Measurements from ENCODE around the gene CDHR5.
"Not testable (repeated sequence)": the region's sequence is repeated elsewhere in the genome, so short reads cannot be mapped to it uniquely, and the experiment has no call there.

CDHR5 gene

GRCh38 chr11:581752-582151 is 43.0 kb downstream of the CDHR5 start:
- no peak for DNase-seq

GRCh38 chr11:581342-581741 is 43.4 kb downstream of the CDHR5 start:
- no peak for DNase-seq

GRCh38 chr11:579830-580601 is 44.7 kb downstream of the CDHR5 start:
- DNase-seq: no peak

DNA sequence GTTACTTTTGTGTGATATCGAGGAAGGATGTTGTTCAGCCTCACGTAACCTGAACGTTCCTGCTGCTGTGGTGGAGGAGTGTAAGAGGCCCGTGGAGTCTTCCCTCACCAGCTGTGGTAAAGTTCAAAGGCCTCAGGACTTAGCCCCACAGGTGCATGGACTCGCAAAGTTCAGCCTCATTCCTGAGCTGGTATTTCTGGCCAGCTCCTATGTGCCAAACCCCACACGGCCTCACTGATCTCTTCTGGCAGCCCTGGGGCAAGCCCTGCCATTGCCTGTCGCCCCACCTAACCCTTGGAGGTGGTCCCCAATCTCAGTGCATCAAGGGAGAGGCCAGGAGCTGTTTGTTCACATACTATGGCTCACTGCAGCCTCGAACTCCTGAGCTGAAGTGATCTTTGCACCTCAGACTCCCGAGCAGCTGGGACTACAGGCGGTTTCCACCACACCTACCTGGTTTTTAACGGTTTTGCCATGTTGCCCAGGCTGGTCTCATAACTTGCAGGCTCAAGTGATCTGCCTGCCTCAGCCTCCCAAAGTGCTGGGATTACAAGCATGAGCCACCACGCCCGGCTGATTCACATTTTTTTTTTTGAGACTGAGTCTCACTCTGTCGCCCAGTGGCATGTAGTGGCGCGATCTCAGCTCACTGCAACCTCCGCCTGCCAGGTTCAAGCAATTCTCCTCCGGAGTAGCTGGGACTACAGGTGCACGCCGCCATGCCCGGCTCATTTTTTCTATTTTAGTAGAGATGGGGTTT is 46.3 kb downstream of the CDHR5 start:
- no peak for DNase-seq

DNA sequence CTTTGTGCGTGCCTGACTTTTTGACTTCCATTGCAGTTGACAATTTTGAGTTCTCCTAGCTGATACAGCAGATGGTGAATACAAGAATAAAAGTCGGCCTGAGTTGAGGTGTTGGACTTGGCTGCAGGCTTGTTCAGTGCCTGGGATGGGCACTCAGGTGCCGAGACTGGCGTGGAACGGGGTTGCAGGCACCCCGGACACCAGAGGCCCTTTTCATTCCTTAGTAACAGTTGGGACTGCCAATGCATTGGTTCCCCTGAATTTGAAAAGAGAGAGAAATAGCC is 47.2 kb downstream of the CDHR5 start:
- no peak for DNase-seq

- no peak for DNase-seq
Observed at GRCh38 chr11:576811-577610, 47.7 kb downstream of the CDHR5 start.

- peak; percentile 78 for DNase-seq
Observed at GRCh38 chr11:575996-576768, 48.6 kb downstream of the CDHR5 start, which contains the start of gene PHRF1. PHRF1 (plus strand) TSS chr11:576470; CDS start chr11:581513, 5,043 bp downstream.

DNA sequence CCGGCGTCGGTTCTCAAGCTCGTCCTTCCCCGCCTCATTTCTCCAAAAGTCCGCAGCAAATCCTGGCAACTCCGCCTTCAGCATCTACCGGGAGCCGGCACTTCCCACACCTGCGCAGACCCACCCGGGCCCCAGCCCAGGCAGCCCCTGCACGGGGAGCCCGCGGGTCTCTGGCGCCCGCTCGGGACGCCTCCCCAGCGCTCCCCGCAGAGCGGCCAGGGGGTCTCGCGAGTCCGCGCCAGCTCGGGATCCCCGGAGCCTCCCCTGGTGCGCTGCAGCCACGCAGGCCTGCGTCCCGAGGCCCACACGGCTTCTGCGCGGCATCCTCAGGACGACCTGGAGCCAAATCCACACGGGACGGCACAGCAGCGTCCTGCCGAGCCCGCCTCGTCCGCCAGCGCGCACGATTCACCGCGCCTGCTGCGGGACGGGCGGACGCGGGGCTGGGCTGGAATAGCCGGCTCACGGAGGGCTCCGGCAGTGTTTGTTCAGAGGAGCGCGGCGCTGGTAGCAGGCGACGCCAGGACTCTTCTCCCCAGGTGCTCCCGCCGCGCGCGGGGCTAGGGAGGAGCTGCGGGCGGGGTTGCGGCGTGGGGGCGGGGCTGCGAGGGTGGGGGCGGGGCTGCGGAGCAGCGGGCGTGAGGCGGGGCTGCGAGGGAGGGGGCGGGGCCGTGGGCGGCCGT is 49.3 kb downstream of the CDHR5 start:
- no peak for DNase-seq

GRCh38 chr11:574632-575312 is 50.0 kb downstream of the CDHR5 start:
- no peak for DNase-seq

DNA sequence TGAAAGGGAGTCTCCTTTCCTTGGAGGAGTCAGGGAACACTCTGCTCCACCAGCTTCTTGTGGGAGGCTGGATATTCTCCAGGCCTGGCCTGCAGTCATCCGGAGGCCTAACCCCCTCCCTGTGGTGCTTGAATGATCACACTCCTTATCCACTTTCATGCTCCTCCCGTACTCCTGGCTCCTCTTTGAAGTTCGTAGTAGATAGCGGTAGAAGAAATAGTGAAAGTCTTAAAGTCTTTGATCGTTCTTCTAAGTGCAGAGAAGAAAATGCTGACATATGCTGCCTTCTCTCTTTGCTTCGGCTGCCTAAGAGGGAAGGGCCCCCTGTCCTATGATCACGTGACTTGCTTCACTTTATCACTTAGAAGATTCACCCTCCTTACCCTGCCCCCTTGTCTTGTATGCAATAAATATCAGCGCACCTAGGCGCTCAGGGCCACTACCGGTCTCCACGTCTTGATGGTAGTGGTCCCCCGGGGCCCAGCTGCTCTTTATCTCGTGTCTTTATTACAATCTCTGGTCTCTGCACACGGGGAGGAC is 50.7 kb downstream of the CDHR5 start:
- DNase-seq: not testable (repeated sequence)

DNA sequence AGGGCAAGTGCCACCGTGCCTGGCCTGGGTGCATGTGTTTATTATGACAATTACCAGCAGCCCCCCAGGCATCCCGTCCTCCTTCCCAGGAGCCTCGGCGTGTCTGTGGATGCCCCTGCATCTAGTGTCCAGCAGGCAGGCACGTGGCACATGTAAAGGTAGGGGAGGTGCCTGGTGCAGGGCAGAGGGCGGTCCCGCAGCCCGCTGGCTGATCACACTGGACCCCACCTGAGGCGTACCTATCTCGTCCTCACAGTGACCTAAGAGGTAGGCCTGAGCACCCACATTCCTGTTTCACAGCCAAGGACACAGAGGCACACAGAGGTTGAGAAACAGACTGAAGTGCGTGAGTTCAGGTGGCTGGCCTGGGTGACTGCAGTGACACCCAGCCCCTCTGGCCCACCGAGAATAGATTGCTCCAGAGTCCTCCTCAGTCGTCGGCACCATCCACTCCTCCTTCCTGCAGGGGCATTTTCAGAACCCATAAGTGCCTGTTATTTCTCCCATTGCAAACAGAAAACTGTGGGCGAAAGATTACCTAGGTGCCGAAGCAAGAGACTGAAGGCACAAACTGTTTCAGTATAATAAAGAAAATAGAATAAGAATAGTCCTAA is 51.5 kb downstream of the CDHR5 start:
- no peak for DNase-seq

- DNase-seq: no peak
Observed at GRCh38 chr11:571802-572185, 53.0 kb downstream of the CDHR5 start.

DNA sequence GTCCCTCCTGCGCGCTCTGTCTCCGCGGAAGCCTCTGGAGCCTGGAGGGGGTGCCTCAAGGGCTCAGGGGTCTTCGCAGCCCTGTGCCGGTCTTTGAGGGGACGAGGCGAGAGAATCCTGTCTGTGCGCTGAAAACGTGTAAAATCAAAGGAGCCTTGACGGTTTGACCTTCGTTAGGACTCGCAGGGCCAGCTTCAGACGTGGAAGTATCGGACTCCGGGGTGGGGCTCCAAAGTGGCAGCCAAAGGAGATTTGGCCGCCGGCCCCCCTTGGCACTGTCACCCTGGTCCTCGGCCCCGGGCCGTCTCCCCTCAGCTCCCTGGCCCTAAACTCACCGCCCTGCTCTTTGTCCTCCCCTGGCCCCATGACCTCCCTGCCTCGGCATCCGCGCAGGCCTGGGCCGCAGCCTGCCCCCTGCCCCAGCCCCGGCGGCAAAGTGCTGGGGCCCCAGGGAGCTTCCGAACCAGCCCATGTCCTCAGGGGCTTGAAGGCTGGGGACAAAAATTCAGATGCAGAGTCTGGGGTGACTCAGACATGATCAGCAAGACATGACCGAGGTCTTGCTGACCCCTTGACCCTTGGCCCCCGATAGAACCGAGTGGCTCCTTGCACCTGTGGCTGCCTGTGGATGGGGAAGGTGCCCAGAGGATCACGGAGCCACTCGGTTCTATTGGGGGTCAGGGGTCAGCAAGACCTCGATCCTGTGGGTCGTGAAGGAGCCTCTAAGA is 55.4 kb downstream of the CDHR5 start:
- no peak for DNase-seq

DNA sequence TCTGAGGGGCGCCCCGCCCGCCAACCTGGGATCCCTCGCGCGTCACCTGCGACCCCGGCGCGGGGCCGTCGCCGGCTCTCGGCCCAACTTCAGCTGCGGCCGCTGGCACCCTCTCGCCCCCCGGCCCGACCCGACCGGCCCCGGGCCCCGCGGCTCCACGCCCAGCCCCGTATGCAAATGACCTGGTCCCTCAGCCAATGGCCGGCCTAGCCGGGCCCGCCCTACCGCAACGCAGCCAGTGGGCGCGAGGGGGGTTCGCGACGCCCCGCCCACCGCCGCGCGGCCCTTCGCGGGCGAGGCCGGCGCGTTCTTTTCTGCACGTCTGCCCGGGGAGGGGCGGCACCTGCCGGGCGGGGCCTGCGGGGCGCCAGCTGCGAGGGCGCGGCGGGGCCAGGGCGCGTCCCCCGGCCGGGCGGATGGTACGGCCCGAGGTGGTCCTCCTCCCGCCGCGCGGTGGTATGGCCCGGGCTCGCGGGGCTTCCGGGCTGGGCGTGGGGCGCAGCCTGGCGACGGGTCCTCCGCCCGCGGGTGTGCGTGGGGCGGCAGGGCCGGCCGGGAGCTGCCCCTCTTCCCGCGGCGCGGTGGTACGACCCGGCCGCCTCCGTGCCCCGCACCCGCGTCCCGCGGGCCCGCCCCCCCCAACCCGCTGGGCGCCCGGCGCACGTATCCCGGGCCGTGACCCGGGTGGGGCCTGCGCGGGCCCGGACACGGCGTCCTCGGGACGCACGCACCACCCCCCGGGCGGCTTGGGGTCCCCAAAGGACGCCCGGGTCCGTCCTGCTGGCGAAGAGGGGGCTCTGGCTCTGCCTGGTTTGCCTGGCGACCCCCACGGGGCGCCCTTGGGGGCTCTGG is 56.2 kb downstream of the CDHR5 start:
- DNase-seq: peak; percentile 90

DNA sequence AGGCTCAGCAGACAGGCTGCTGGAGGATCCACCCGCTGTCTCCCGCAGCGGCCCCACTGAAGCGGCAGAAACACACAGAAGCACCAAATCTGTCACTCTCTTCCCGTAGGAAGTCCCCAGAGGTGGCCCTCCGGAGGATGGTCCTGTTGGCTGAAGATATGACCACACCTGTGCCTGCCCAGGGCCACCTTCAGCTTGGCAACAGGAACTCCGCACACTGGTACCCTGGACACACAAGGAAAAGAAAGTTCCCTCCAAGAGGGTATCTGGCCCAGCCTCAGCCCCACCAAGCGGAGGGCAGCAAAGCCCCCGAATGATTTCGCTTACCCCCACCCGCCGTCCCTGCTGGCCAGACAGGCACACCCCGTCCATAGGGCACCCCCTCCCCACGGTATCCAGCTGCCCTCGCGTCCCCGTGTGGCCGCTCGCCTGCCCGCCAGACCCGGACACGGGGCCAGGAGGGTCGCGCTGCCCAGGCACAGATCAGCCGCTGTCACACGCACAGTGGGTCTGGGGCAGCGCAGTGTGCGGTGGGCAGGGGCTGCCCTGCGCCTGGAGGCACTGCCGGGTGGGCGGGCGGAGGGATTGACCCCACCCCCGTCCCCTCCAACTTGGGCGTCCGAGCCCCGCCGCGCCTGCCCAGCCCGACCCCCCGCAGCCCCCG is 57.0 kb downstream of the CDHR5 start:
- DNase-seq: no peak

- DNase-seq: no peak
Observed at GRCh38 chr11:567011-567628, 57.6 kb downstream of the CDHR5 start.
